ENCODE results near the gene ZBED1. TPM values are rescaled to one million over a fixed set of nuclear protein-coding genes. Genes with fewer than 3 reads are reported as not detected.

The ZBED1 gene
- total and polyA plus RNA-seq, 2 experiments from 2014 or later, result 16.1 to 43.8 TPM

DNA sequence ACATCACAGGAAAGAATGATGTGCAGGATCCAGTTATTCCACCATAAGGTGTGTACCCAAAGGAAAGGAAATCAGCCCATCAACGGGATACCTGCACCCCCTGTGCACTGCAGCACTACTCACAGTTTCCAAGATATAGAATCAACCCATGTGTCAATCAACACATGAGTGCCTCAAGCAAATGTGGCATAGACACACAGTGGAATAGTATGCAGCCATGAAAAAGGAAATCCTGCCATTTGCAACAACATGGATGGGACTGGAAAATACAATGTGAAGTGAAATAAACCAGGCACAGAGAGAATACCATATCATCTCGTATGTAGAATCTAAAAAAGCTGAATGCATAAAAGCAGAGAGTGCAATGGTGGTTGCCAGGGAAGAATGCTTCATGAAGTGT lies 53.3 kb downstream of the ZBED1 start:
- Histone ChIP-seq H4K20me1 (replicated peaks; ENCODE audit: insufficient read depth) (no peaks in the 10 kb centered on the region; the same call in 1 of the 2 replicates), H3K27ac (ENCODE audit: low read depth) (no peak overlapping the region), H3K4me1 (ENCODE audit: insufficient read depth) (peaks cover 18% of the 10 kb centered on the region), H3K9me2 (ENCODE audit: insufficient read depth) (no peaks in the 10 kb centered on the region), H3F3A (replicated peaks; ENCODE audit: low read depth) (no peaks in the 10 kb centered on the region; the same call in 1 of the 2 replicates), H3K36me3 (ENCODE audit: insufficient read depth) (no peaks in the 10 kb centered on the region), H3K27me3 (ENCODE audit: insufficient read depth) (no peaks in the 10 kb centered on the region), H2AFZ (no peak overlapping the region), H3K4me3 (no peak overlapping the region), H3K4me2 (no peak overlapping the region), H3K79me2 (replicated peaks; ENCODE audit: insufficient read depth) (peaks cover 63% of the 10 kb centered on the region)
- Mint-ChIP-seq H3K4me3 (no peak overlapping the region), H3K27me3 (ENCODE audit: insufficient read depth, low read depth, poor library complexity) (peaks cover 10% of the 10 kb centered on the region), H3K9me3 (peaks cover 24% of the 10 kb centered on the region), H3K36me3 (ENCODE audit: low read depth) (peaks cover 53% of the 10 kb centered on the region), H3K4me1 (peaks cover 20% of the 10 kb centered on the region), H3K27ac (no peak overlapping the region)
- TF ChIP-seq, protein P1, sequence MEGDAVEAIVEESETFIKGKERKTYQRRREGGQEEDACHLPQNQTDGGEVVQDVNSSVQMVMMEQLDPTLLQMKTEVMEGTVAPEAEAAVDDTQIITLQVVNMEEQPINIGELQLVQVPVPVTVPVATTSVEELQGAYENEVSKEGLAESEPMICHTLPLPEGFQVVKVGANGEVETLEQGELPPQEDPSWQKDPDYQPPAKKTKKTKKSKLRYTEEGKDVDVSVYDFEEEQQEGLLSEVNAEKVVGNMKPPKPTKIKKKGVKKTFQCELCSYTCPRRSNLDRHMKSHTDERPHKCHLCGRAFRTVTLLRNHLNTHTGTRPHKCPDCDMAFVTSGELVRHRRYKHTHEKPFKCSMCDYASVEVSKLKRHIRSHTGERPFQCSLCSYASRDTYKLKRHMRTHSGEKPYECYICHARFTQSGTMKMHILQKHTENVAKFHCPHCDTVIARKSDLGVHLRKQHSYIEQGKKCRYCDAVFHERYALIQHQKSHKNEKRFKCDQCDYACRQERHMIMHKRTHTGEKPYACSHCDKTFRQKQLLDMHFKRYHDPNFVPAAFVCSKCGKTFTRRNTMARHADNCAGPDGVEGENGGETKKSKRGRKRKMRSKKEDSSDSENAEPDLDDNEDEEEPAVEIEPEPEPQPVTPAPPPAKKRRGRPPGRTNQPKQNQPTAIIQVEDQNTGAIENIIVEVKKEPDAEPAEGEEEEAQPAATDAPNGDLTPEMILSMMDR (conservative IDR thresholded peaks at IDR 0.05; ENCODE audit: low read depth in 2 of 2), result no peak
- no peak for ATAC-seq
- no peak for DNase-seq (ENCODE audit: low spot score)

DNA sequence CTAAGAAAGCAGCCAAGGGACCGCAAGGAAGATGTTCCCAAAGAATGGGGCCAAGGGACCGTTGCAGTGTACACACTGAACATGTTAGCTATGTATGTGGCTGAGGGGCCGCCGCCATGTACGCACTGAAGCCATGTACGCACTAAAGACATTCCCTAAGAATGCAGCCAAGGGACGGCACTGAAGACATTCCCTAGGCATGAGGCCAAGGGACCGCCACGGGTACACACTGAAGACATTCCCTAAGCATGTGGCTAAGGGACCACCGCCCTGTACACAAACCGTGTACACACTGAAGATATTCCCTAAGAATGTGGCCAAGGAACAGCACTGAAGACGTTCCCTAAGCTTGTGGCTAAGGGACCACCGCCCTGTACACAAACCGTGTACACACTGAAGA lies 54.0 kb downstream of the ZBED1 start:
- H3K4me3 ChIP-seq, result no peak overlapping the region
- H3F3A ChIP-seq (replicated peaks; ENCODE audit: low read depth), result no peaks in the 10 kb centered on the region
- no peak overlapping the region for H2AFZ ChIP-seq
- Mint-ChIP-seq H3K27ac (no peak overlapping the region), H3K36me3 (ENCODE audit: low read depth) (peaks cover 49% of the 10 kb centered on the region), H3K9me3 (peaks cover 18% of the 10 kb centered on the region), H3K27me3 (ENCODE audit: insufficient read depth, low read depth, poor library complexity) (peaks cover 7% of the 10 kb centered on the region), H3K4me3 (no peak overlapping the region), H3K4me1 (peaks cover 19% of the 10 kb centered on the region)
- ATAC-seq (no peak), DNase-seq (ENCODE audit: low spot score) (no peak)
- H3K27ac ChIP-seq (ENCODE audit: low read depth), result no peak overlapping the region
- H3K36me3 ChIP-seq (ENCODE audit: insufficient read depth), result no peaks in the 10 kb centered on the region
- peaks cover 18% of the 10 kb centered on the region for H3K4me1 ChIP-seq (ENCODE audit: insufficient read depth)
- H3K4me2 ChIP-seq, result no peak overlapping the region
- no peaks in the 10 kb centered on the region for H3K9me2 ChIP-seq (ENCODE audit: insufficient read depth)
- no peaks in the 10 kb centered on the region for H3K27me3 ChIP-seq (ENCODE audit: insufficient read depth)
- TF ChIP-seq NANOG (IDR thresholded peaks at IDR 0.05; ENCODE audit: borderline replicate concordance), result no peak
- TF ChIP-seq, protein P2, sequence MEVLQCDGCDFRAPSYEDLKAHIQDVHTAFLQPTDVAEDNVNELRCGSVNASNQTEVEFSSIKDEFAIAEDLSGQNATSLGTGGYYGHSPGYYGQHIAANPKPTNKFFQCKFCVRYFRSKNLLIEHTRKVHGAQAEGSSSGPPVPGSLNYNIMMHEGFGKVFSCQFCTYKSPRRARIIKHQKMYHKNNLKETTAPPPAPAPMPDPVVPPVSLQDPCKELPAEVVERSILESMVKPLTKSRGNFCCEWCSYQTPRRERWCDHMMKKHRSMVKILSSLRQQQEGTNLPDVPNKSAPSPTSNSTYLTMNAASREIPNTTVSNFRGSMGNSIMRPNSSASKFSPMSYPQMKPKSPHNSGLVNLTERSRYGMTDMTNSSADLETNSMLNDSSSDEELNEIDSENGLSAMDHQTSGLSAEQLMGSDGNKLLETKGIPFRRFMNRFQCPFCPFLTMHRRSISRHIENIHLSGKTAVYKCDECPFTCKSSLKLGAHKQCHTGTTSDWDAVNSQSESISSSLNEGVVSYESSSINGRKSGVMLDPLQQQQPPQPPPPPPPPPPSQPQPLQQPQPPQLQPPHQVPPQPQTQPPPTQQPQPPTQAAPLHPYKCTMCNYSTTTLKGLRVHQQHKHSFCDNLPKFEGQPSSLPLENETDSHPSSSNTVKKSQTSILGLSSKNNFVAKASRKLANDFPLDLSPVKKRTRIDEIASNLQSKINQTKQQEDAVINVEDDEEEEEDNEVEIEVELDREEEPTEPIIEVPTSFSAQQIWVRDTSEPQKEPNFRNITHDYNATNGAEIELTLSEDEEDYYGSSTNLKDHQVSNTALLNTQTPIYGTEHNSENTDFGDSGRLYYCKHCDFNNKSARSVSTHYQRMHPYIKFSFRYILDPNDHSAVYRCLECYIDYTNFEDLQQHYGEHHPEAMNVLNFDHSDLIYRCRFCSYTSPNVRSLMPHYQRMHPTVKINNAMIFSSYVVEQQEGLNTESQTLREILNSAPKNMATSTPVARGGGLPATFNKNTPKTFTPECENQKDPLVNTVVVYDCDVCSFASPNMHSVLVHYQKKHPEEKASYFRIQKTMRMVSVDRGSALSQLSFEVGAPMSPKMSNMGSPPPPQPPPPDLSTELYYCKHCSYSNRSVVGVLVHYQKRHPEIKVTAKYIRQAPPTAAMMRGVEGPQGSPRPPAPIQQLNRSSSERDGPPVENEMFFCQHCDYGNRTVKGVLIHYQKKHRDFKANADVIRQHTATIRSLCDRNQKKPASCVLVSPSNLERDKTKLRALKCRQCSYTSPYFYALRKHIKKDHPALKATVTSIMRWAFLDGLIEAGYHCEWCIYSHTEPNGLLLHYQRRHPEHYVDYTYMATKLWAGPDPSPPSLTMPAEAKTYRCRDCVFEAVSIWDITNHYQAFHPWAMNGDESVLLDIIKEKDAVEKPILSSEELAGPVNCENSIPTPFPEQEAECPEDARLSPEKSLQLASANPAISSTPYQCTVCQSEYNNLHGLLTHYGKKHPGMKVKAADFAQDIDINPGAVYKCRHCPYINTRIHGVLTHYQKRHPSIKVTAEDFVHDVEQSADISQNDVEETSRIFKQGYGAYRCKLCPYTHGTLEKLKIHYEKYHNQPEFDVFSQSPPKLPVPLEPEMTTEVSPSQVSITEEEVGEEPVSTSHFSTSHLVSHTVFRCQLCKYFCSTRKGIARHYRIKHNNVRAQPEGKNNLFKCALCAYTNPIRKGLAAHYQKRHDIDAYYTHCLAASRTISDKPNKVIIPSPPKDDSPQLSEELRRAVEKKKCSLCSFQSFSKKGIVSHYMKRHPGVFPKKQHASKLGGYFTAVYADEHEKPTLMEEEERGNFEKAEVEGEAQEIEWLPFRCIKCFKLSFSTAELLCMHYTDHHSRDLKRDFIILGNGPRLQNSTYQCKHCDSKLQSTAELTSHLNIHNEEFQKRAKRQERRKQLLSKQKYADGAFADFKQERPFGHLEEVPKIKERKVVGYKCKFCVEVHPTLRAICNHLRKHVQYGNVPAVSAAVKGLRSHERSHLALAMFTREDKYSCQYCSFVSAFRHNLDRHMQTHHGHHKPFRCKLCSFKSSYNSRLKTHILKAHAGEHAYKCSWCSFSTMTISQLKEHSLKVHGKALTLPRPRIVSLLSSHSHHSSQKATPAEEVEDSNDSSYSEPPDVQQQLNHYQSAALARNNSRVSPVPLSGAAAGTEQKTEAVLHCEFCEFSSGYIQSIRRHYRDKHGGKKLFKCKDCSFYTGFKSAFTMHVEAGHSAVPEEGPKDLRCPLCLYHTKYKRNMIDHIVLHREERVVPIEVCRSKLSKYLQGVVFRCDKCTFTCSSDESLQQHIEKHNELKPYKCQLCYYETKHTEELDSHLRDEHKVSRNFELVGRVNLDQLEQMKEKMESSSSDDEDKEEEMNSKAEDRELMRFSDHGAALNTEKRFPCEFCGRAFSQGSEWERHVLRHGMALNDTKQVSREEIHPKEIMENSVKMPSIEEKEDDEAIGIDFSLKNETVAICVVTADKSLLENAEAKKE (CRISPR knock-in tag; IDR thresholded peaks at IDR 0.05), result no peak
- TF ChIP-seq, protein P3, sequence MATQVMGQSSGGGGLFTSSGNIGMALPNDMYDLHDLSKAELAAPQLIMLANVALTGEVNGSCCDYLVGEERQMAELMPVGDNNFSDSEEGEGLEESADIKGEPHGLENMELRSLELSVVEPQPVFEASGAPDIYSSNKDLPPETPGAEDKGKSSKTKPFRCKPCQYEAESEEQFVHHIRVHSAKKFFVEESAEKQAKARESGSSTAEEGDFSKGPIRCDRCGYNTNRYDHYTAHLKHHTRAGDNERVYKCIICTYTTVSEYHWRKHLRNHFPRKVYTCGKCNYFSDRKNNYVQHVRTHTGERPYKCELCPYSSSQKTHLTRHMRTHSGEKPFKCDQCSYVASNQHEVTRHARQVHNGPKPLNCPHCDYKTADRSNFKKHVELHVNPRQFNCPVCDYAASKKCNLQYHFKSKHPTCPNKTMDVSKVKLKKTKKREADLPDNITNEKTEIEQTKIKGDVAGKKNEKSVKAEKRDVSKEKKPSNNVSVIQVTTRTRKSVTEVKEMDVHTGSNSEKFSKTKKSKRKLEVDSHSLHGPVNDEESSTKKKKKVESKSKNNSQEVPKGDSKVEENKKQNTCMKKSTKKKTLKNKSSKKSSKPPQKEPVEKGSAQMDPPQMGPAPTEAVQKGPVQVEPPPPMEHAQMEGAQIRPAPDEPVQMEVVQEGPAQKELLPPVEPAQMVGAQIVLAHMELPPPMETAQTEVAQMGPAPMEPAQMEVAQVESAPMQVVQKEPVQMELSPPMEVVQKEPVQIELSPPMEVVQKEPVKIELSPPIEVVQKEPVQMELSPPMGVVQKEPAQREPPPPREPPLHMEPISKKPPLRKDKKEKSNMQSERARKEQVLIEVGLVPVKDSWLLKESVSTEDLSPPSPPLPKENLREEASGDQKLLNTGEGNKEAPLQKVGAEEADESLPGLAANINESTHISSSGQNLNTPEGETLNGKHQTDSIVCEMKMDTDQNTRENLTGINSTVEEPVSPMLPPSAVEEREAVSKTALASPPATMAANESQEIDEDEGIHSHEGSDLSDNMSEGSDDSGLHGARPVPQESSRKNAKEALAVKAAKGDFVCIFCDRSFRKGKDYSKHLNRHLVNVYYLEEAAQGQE (IDR thresholded peaks at IDR 0.05; ENCODE audit: unreplicated experiment), result no peak
- peak; percentile 10 for TF ChIP-seq JUNB (IDR thresholded peaks at IDR 0.05; ENCODE audit: unreplicated experiment)
- TF ChIP-seq CREB1 (CRISPR knock-in tag; IDR thresholded peaks at IDR 0.05; ENCODE audit: low read depth), result no peak
- TF ChIP-seq, protein P4, sequence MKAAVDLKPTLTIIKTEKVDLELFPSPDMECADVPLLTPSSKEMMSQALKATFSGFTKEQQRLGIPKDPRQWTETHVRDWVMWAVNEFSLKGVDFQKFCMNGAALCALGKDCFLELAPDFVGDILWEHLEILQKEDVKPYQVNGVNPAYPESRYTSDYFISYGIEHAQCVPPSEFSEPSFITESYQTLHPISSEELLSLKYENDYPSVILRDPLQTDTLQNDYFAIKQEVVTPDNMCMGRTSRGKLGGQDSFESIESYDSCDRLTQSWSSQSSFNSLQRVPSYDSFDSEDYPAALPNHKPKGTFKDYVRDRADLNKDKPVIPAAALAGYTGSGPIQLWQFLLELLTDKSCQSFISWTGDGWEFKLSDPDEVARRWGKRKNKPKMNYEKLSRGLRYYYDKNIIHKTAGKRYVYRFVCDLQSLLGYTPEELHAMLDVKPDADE (IDR thresholded peaks at IDR 0.05), result no peak
- no peak for TF ChIP-seq EZH2phosphoT487 (IDR thresholded peaks at IDR 0.05; ENCODE audit: unreplicated experiment)
- H4K20me1 ChIP-seq (replicated peaks; ENCODE audit: insufficient read depth), result no peaks in the 10 kb centered on the region; the same call in 1 of the 2 replicates
- H3K79me2 ChIP-seq (replicated peaks; ENCODE audit: insufficient read depth), result peaks cover 64% of the 10 kb centered on the region

Measured in GM23338 (cell line).